SK-N-SH (cell line): ENCODE measurements around the gene AXIN2. TPM values are rescaled to one million over a fixed set of nuclear protein-coding genes. Genes with fewer than 3 reads are reported as not detected.

Experiments
- CTCF ChIA-PET: fragments of 300-600, 350-600 bp; formaldehyde crosslinking; extraction: SDS; loops from one replicate; lab custom pipeline; 2021; lab: Yijun Ruan, JAX
- POLR2A ChIA-PET: fragments of 350-600 bp; sonication (Branson Sonifier 250); formaldehyde crosslinking; extraction: SDS; loops from one replicate; lab custom pipeline; 2020; ENCODE audit warnings: antibody characterized with exemption, inconsistent platforms; lab: Yijun Ruan, JAX
- DNase-seq: peaks from one replicate; pipeline ENCODE4 v3.0.0; 2012
- H2AFZ ChIP-seq: fragments of 200-600 bp; sonication (generic); 2 replicates; pipeline ENCODE4 v1.8.1; 2016; ENCODE audit warnings: antibody characterized with exemption, mild to moderate bottlenecking, low read depth
- H3F3A ChIP-seq: fragments of 200-600 bp; sonication (generic); replicated peaks from 2 replicates; pipeline ENCODE3; 2016; ENCODE audit warnings: antibody characterized with exemption, mild to moderate bottlenecking; ENCODE audit not compliant: insufficient read depth
- H3K27ac ChIP-seq, 2 experiments: fragments of 200-500 bp in 1 of 2; fragments of 200-600 bp in 1 of 2; sonication (Bioruptor generic) in 1 of 2; sonication (generic), shearing (Covaris generic) in 1 of 2; 2 replicates each; pipeline versions ENCODE4 v1.5.1 to v1.6.1; 2014 to 2016; ENCODE audit warnings: low read depth in 2 of 2, inconsistent platforms in 1 of 2, low read length in 1 of 2, mild to moderate bottlenecking in 1 of 2, mixed read lengths in 1 of 2
- H3K27me3 ChIP-seq: fragments of 200-600 bp; sonication (generic), shearing (Covaris generic); 2 replicates; pipeline ENCODE4 v1.6.1; 2016; ENCODE audit warnings: mixed run types; ENCODE audit not compliant: insufficient read depth
- H3K36me3 ChIP-seq, 2 experiments: fragments of 200-500 bp in 1 of 2; fragments of 200-600 bp in 1 of 2; sonication (Bioruptor generic) in 1 of 2; sonication (generic) in 1 of 2; replicated peaks in 1 of 2; 2 replicates each; pipeline versions ENCODE3 to v1.5.1; 2014 to 2016; ENCODE audit warnings: low read length in 1 of 2, mild to moderate bottlenecking in 1 of 2; ENCODE audit not compliant: insufficient read depth in 2 of 2, control insufficient read depth in 1 of 2
- H3K4me1 ChIP-seq, 2 experiments: fragments of 200-500 bp in 1 of 2; fragments of 200-600 bp in 1 of 2; sonication (Bioruptor generic) in 1 of 2; sonication (generic), shearing (Covaris generic) in 1 of 2; 2 replicates each; pipeline versions ENCODE4 v1.5.1 to v1.6.1; 2014 to 2016; ENCODE audit warnings: low read depth in 1 of 2, low read length in 1 of 2, mixed run types in 1 of 2; ENCODE audit not compliant: insufficient read depth in 2 of 2, control insufficient read depth in 1 of 2
- H3K4me2 ChIP-seq: fragments of 200-600 bp; sonication (generic), shearing (Covaris generic); 2 replicates; pipeline ENCODE4 v1.6.1; 2017; ENCODE audit warnings: mixed run types
- H3K4me3 ChIP-seq, 2 experiments: fragments of 200-500 bp in 1 of 2; fragments of 200-600 bp in 1 of 2; sonication (Bioruptor generic) in 1 of 2; sonication (generic), shearing (Covaris generic) in 1 of 2; 2 replicates each; pipeline versions ENCODE4 v1.5.1 to v1.8.1; 2014 to 2016; ENCODE audit warnings: low read depth in 2 of 2, inconsistent platforms in 1 of 2, low read length in 1 of 2, mild to moderate bottlenecking in 1 of 2, mixed read lengths in 1 of 2, moderate library complexity in 1 of 2
- H3K79me2 ChIP-seq: fragments of 200-600 bp; sonication (generic); 2 replicates; pipeline ENCODE4 v1.8.1; 2017; ENCODE audit warnings: mild to moderate bottlenecking; ENCODE audit not compliant: insufficient read depth
- H3K9ac ChIP-seq: fragments of 200-600 bp; sonication (generic); 2 replicates; pipeline ENCODE4 v1.6.1; 2017; ENCODE audit warnings: mixed run types
- H3K9me2 ChIP-seq: fragments of 200-600 bp; sonication (generic); 2 replicates; pipeline ENCODE4 v1.6.1; 2017; ENCODE audit warnings: mixed run types
- H3K9me3 ChIP-seq: fragments of 200-600 bp; sonication (generic); 2 replicates; pipeline ENCODE4 v1.6.1; 2017; ENCODE audit warnings: mixed run types, mild to moderate bottlenecking, moderate library complexity
- H4K20me1 ChIP-seq: fragments of 200-600 bp; sonication (generic); 2 replicates; pipeline ENCODE4 v1.6.1; 2017; ENCODE audit warnings: mild to moderate bottlenecking, mixed run types; ENCODE audit not compliant: insufficient read depth
- ELF1 ChIP-seq: IDR thresholded peaks from 2 replicates; pipeline ENCODE4 v1.4.0; 2012
- EP300 ChIP-seq, 2 experiments: IDR thresholded peaks; 2 replicates each; pipeline versions ENCODE4 v1.4.0 to v1.6.1; 2012; ENCODE audit warnings: borderline replicate concordance in 1 of 2, low read depth in 1 of 2, low read length in 1 of 2
- FOSL2 ChIP-seq: IDR thresholded peaks from 2 replicates; pipeline ENCODE4 v1.4.0; 2012; ENCODE audit warnings: low read depth, mild to moderate bottlenecking, moderate library complexity, borderline replicate concordance
- FOXM1 ChIP-seq: IDR thresholded peaks from 2 replicates; pipeline ENCODE4 v1.4.0; 2012; ENCODE audit warnings: low read depth, mild to moderate bottlenecking
- GATA2 ChIP-seq: sonication (generic); formaldehyde crosslinking; IDR thresholded peaks from 2 replicates; pipeline ENCODE4 v1.5.0; 2020; ENCODE audit warnings: mild to moderate bottlenecking, missing genetic modification reagents
- IRF3 ChIP-seq: fragments of 150-350 bp; IDR thresholded peaks from 2 replicates; pipeline ENCODE4 v1.6.1; 2016; ENCODE audit warnings: mild to moderate bottlenecking, low read depth, low read length
- JUND ChIP-seq: IDR thresholded peaks from 2 replicates; pipeline ENCODE4 v1.4.0; 2012
- MEF2A ChIP-seq: IDR thresholded peaks from 2 replicates; pipeline ENCODE4 v1.4.0; 2012; ENCODE audit warnings: low read depth, borderline replicate concordance
- MXI1 ChIP-seq: IDR thresholded peaks from 2 replicates; pipeline ENCODE4 v1.6.1; 2012; ENCODE audit warnings: mild to moderate bottlenecking, low read depth, low read length, improper control_type of control experiment
- NRF1 ChIP-seq: IDR thresholded peaks from 2 replicates; pipeline ENCODE4 v1.6.1; 2012; ENCODE audit warnings: low read depth, mild to moderate bottlenecking, low read length
- PBX3 ChIP-seq: IDR thresholded peaks from 2 replicates; pipeline ENCODE4; 2012
- POLR2AphosphoS5 ChIP-seq: IDR thresholded peaks from 2 replicates; pipeline ENCODE4 v1.6.1; 2012; ENCODE audit warnings: low read depth, low read length
- RCOR1 ChIP-seq: fragments of 150-350 bp; IDR thresholded peaks from 2 replicates; pipeline ENCODE4 v1.6.1; 2017; ENCODE audit warnings: antibody characterized with exemption, low read length
- RFX5 ChIP-seq: IDR thresholded peaks from 2 replicates; pipeline ENCODE4 v1.6.1; 2012; ENCODE audit warnings: mild to moderate bottlenecking, improper control_type of control experiment, low read length
- SIN3A ChIP-seq: IDR thresholded peaks from 2 replicates; pipeline ENCODE4 v1.6.1; 2012; ENCODE audit warnings: low read depth, mild to moderate bottlenecking, low read length, moderate library complexity, borderline replicate concordance
- USF2 ChIP-seq: fragments of 150-350 bp; IDR thresholded peaks from 2 replicates; pipeline ENCODE4 v1.6.1; 2017; ENCODE audit warnings: antibody characterized with exemption, low read length, low read depth, borderline replicate concordance
- YY1 ChIP-seq: IDR thresholded peaks from 2 replicates; pipeline ENCODE4 v1.4.0; 2012; ENCODE audit warnings: low read depth, mild to moderate bottlenecking
- ZBTB33 ChIP-seq: IDR thresholded peaks from 2 replicates; pipeline ENCODE4 v1.4.0; 2012; ENCODE audit warnings: low read depth, borderline replicate concordance
- WGBS: methylation state at CpG from one replicate; pipeline ENCODE4 v1.1.6; 2017; ENCODE audit warnings: low lambda C conversion rate; 5-methylcytosine and 5-hydroxymethylcytosine counted together
- polyA plus RNA-seq, 3 experiments: library from polyadenylated mRNA; depleted of rRNA; stranded (reverse); fragments of >200 nt; gene quantifications; 2 replicates each; pipeline ENCODE4 v1.2.3, GENCODE V29; 2012
- TF ChIP-seq, protein P1 (sequence below): fragments of 200-600 bp; sonication (generic); IDR thresholded peaks from 2 replicates; pipeline ENCODE4 v1.6.1; 2017; ENCODE audit warnings: antibody characterized with exemption, mild to moderate bottlenecking, moderate library complexity

Gene AXIN2
- polyA plus RNA-seq, 1 of the 3 experiments (the other 2 are of a cell fraction) = 8.3 TPM

GRCh38 chr17:65567566-65567965, 6.1 kb upstream of the AXIN2 start:
- Histone ChIP-seq H3K9me2 (no peaks in the 10 kb centered on the region), H3K9me3 (no peaks in the 10 kb centered on the region), H3F3A (no peaks in the 10 kb centered on the region), H3K27ac (no peak overlapping the region), H3K4me3 (no peak overlapping the region), H3K27me3 (no peaks in the 10 kb centered on the region), H2AFZ (no peak overlapping the region), H4K20me1 (no peaks in the 10 kb centered on the region), H3K9ac (no peak overlapping the region), H3K4me1 (peaks cover 0 to 7% of the 10 kb centered on the region in 2 experiments; a peak in 1 of 4 replicates), H3K36me3 (no peaks in the 10 kb centered on the region), H3K79me2 (no peaks in the 10 kb centered on the region), H3K4me2 (no peak overlapping the region)
- no peak for DNase-seq
- TF ChIP-seq POLR2AphosphoS5 (no peak), FOXM1 (no peak), ELF1 (no peak), ZBTB33 (no peak), IRF3 (no peak), RCOR1 (no peak), USF2 (no peak), FOSL2 (no peak), GATA2 (CRISPR knock-in tag) (no peak), JUND (no peak), RFX5 (no peak), NRF1 (no peak), YY1 (no peak), MXI1 (no peak), EP300 (IDR thresholded peaks at IDR 0.05; ENCODE audit: borderline replicate concordance in 1 of 2, low read depth in 1 of 2, low read length in 1 of 2) (no peak), PBX3 (no peak), SIN3A (no peak), MEF2A (no peak)
- TF ChIP-seq, protein P1, sequence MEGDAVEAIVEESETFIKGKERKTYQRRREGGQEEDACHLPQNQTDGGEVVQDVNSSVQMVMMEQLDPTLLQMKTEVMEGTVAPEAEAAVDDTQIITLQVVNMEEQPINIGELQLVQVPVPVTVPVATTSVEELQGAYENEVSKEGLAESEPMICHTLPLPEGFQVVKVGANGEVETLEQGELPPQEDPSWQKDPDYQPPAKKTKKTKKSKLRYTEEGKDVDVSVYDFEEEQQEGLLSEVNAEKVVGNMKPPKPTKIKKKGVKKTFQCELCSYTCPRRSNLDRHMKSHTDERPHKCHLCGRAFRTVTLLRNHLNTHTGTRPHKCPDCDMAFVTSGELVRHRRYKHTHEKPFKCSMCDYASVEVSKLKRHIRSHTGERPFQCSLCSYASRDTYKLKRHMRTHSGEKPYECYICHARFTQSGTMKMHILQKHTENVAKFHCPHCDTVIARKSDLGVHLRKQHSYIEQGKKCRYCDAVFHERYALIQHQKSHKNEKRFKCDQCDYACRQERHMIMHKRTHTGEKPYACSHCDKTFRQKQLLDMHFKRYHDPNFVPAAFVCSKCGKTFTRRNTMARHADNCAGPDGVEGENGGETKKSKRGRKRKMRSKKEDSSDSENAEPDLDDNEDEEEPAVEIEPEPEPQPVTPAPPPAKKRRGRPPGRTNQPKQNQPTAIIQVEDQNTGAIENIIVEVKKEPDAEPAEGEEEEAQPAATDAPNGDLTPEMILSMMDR = no peak
- POLR2A ChIA-PET = no interaction called here
- CTCF ChIA-PET = interaction anchor here (0.8 kb wide), 1 partner anchor 12 kb away, joined by 3 read pairs; no protein-coding TSS in a partner anchor
- 91% methylated on average over 12 of the region's 12 CpGs for WGBS
